Astrocyte (in vitro differentiated cells and primary cell): Measurements from ENCODE around the gene ANGPTL5. TPM values are rescaled to one million over a fixed set of nuclear protein-coding genes. Genes with fewer than 3 reads are reported as not detected.

Experiments
- DNase-seq: peaks from one replicate; pipeline ENCODE4 v3.0.0-alpha.2; 2010; ENCODE audit warnings: low read depth
- FAIRE-seq: peaks from 2 replicates; lab custom pipeline; 2011; peaks lifted over from hg19 to GRCh38; lab: Jason Lieb, UNC
- H2AFZ ChIP-seq: 2 replicates; pipeline ENCODE4 v1.6.0; 2012; ENCODE audit warnings: low read depth, low read length, inconsistent platforms
- H3K27ac ChIP-seq: 2 replicates; pipeline ENCODE4 v1.5.1; 2011; ENCODE audit warnings: low read depth, low read length, inconsistent platforms
- H3K27me3 ChIP-seq: 2 replicates; pipeline ENCODE4 v1.6.0; 2011; ENCODE audit warnings: low read length, inconsistent platforms; ENCODE audit not compliant: insufficient read depth
- H3K36me3 ChIP-seq: 2 replicates; pipeline ENCODE4 v1.5.1; 2011; ENCODE audit warnings: low read length, inconsistent platforms; ENCODE audit not compliant: insufficient read depth
- H3K4me1 ChIP-seq: 2 replicates; pipeline ENCODE4 v1.5.1; 2011; ENCODE audit warnings: low read length, inconsistent platforms; ENCODE audit not compliant: insufficient read depth
- H3K4me2 ChIP-seq: 2 replicates; pipeline ENCODE4 v1.6.0; 2012; ENCODE audit warnings: low read length, inconsistent platforms
- H3K4me3 ChIP-seq: 2 replicates; pipeline ENCODE4 v1.5.1; 2011; ENCODE audit warnings: low read depth, mild to moderate bottlenecking, low read length, inconsistent platforms; ENCODE audit not compliant: insufficient read depth
- H3K79me2 ChIP-seq: 2 replicates; pipeline ENCODE4 v1.6.0; 2012; ENCODE audit warnings: mild to moderate bottlenecking, low read length, inconsistent platforms; ENCODE audit not compliant: insufficient read depth
- H3K9ac ChIP-seq: 2 replicates; pipeline ENCODE4 v1.6.0; 2012; ENCODE audit warnings: mild to moderate bottlenecking, low read length, inconsistent platforms
- H3K9me3 ChIP-seq: 2 replicates; pipeline ENCODE4 v1.5.1; 2012; ENCODE audit warnings: low read depth, mild to moderate bottlenecking, low read length, inconsistent platforms; ENCODE audit not compliant: insufficient read depth
- H4K20me1 ChIP-seq: 2 replicates; pipeline ENCODE4 v1.6.0; 2012; ENCODE audit warnings: low read length, inconsistent platforms; ENCODE audit not compliant: insufficient read depth
- H3K27ac Mint-ChIP-seq: one replicate; pipeline ENCODE4 v1.8.0; 2021; ENCODE audit warnings: mild to moderate bottlenecking, mixed read lengths; ENCODE audit not compliant: unreplicated experiment
- H3K27me3 Mint-ChIP-seq: one replicate; pipeline ENCODE4 v1.8.0; 2021; ENCODE audit warnings: low read depth, mixed read lengths; ENCODE audit not compliant: unreplicated experiment
- H3K36me3 Mint-ChIP-seq: one replicate; pipeline ENCODE4 v1.8.0; 2021; ENCODE audit warnings: low read depth, mixed read lengths; ENCODE audit not compliant: unreplicated experiment
- H3K4me1 Mint-ChIP-seq: one replicate; pipeline ENCODE4 v1.8.0; 2021; ENCODE audit warnings: low read depth, mixed read lengths; ENCODE audit not compliant: unreplicated experiment
- H3K4me3 Mint-ChIP-seq: one replicate; pipeline ENCODE4 v1.8.0; 2021; ENCODE audit warnings: mild to moderate bottlenecking, moderate library complexity, mixed read lengths; ENCODE audit not compliant: unreplicated experiment
- H3K9me3 Mint-ChIP-seq: one replicate; pipeline ENCODE4 v1.8.0; 2021; ENCODE audit warnings: mild to moderate bottlenecking, mixed read lengths; ENCODE audit not compliant: unreplicated experiment
- CTCF ChIP-seq: IDR thresholded peaks from 2 replicates; pipeline ENCODE4 v1.5.1; 2011; ENCODE audit warnings: low read depth, mild to moderate bottlenecking, inconsistent platforms, low read length, moderate library complexity; ENCODE audit not compliant: insufficient read depth
- EZH2 ChIP-seq: IDR thresholded peaks from 2 replicates; pipeline ENCODE4 v1.6.1; 2012; ENCODE audit warnings: mild to moderate bottlenecking, low read length, inconsistent platforms; ENCODE audit not compliant: insufficient read depth
- total RNA-seq: library from RNA; stranded (reverse); gene quantifications from 2 replicates; pipeline ENCODE4 v1.2.1, GENCODE V29; 2021

Gene ANGPTL5
- total RNA-seq, 1 donor from 2014 or later: not detected

DNA sequence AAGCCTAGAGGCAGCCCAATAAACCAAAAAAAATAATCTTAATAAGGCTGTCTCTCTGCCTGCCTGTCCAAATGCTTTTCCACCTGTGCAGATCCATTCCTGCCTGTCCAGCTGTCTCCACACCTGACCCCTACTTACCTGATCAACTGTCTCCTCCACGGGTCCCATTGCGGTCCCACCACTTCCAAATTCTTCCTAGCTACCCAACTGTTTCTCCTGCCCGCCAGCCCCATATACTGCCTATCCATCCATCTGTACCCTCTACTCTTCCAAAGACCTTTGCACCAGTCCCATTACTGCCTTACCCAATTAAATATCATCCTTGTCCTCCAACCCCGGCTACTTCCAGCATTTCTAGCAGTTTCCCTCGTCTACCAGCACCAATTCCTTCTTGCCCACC, 39.4 kb upstream of the ANGPTL5 start:
- no peaks in the 10 kb centered on the region for H3K4me1 Mint-ChIP-seq
- Histone ChIP-seq H3K4me3 (no peak overlapping the region), H4K20me1 (no peaks in the 10 kb centered on the region), H3K27ac (no peak overlapping the region), H3K79me2 (no peaks in the 10 kb centered on the region), H3K4me1 (no peaks in the 10 kb centered on the region), H3K4me2 (no peak overlapping the region), H3K9ac (no peak overlapping the region), H3K9me3 (no peaks in the 10 kb centered on the region), H3K36me3 (no peaks in the 10 kb centered on the region), H2AFZ (no peak overlapping the region), H3K27me3 (no peaks in the 10 kb centered on the region)
- H3K36me3 Mint-ChIP-seq: peaks cover 2% of the 10 kb centered on the region
- FAIRE-seq (no peak), DNase-seq (no peak)
- H3K27ac Mint-ChIP-seq: no peak overlapping the region
- no peaks in the 10 kb centered on the region for H3K27me3 Mint-ChIP-seq
- TF ChIP-seq EZH2 (no peak), CTCF (no peak)
- H3K4me3 Mint-ChIP-seq: no peak overlapping the region
- no peaks in the 10 kb centered on the region for H3K9me3 Mint-ChIP-seq

GRCh38 chr11:101955278-101955677, 39.0 kb upstream of the ANGPTL5 start:
- H3K9me3 Mint-ChIP-seq: no peaks in the 10 kb centered on the region
- Histone ChIP-seq H3K36me3 (no peaks in the 10 kb centered on the region), H3K4me3 (no peak overlapping the region), H3K9me3 (no peaks in the 10 kb centered on the region), H2AFZ (no peak overlapping the region), H3K27me3 (no peaks in the 10 kb centered on the region), H3K4me2 (no peak overlapping the region), H3K79me2 (no peaks in the 10 kb centered on the region), H3K9ac (no peak overlapping the region), H3K4me1 (no peaks in the 10 kb centered on the region), H4K20me1 (no peaks in the 10 kb centered on the region), H3K27ac (no peak overlapping the region)
- H3K27ac Mint-ChIP-seq: no peak overlapping the region
- DNase-seq (no peak), FAIRE-seq (no peak)
- no peaks in the 10 kb centered on the region for H3K27me3 Mint-ChIP-seq
- no peaks in the 10 kb centered on the region for H3K4me1 Mint-ChIP-seq
- peaks cover 2% of the 10 kb centered on the region for H3K36me3 Mint-ChIP-seq
- H3K4me3 Mint-ChIP-seq: no peak overlapping the region
- no peak for TF ChIP-seq EZH2
- no peak for TF ChIP-seq CTCF

- Mint-ChIP-seq H3K36me3 (no peaks in the 10 kb centered on the region), H3K4me1 (no peaks in the 10 kb centered on the region)
- TF ChIP-seq EZH2: no peak
These were observed 33.4 kb upstream of the ANGPTL5 start for GRCh38 chr11:101949680-101950220.

More at GRCh38 chr11:101949680-101950220, 33.4 kb upstream of the ANGPTL5 start:
- H3K9me3 ChIP-seq: no peaks in the 10 kb centered on the region
- no peak overlapping the region for H3K27ac ChIP-seq
- Mint-ChIP-seq H3K27ac (no peak overlapping the region), H3K4me3 (no peak overlapping the region), H3K9me3 (no peaks in the 10 kb centered on the region), H3K27me3 (no peaks in the 10 kb centered on the region)
- no peak overlapping the region for H2AFZ ChIP-seq
- DNase-seq (no peak), FAIRE-seq (no peak)
- no peak overlapping the region for H3K4me2 ChIP-seq
- no peaks in the 10 kb centered on the region for H4K20me1 ChIP-seq
- no peak overlapping the region for H3K9ac ChIP-seq
- no peaks in the 10 kb centered on the region for H3K36me3 ChIP-seq
- no peaks in the 10 kb centered on the region for H3K27me3 ChIP-seq
- H3K4me1 ChIP-seq: no peaks in the 10 kb centered on the region
- no peaks in the 10 kb centered on the region for H3K79me2 ChIP-seq
- H3K4me3 ChIP-seq: no peak overlapping the region
